ENCODE data around the gene DHRS3.
A peak's percentile ranks its signal among the peaks of the same experiment; 100 is the strongest.

Gene DHRS3

GRCh38 chr1:12616709-12617373 lies 1.2 kb downstream of the DHRS3 start:
- no peak for DNase-seq (ENCODE audit: low read depth)

GRCh38 chr1:12615865-12616708 lies 1.9 kb downstream of the DHRS3 start:
- DNase-seq (ENCODE audit: low read depth), result no peak

GRCh38 chr1:12615159-12615864 lies 2.7 kb downstream of the DHRS3 start:
- DNase-seq (ENCODE audit: low read depth), result no peak

GRCh38 chr1:12614402-12615158 lies 3.4 kb downstream of the DHRS3 start:
- no peak for DNase-seq (ENCODE audit: low read depth)

- DNase-seq (ENCODE audit: low read depth), result no peak
Measured at GRCh38 chr1:12613180-12613579, 4.8 kb downstream of the DHRS3 start.

GRCh38 chr1:12610941-12611340 lies 7.1 kb downstream of the DHRS3 start:
- DNase-seq (ENCODE audit: low read depth), result no peak

GRCh38 chr1:12610305-12610935 lies 7.6 kb downstream of the DHRS3 start:
- no peak for DNase-seq (ENCODE audit: low read depth)

GRCh38 chr1:12609469-12610003 lies 8.5 kb downstream of the DHRS3 start:
- DNase-seq (ENCODE audit: low read depth), result no peak

- DNase-seq (ENCODE audit: low read depth), result no peak
Measured at GRCh38 chr1:12608311-12608957, 9.6 kb downstream of the DHRS3 start.

GRCh38 chr1:12607263-12607662 lies 10.7 kb downstream of the DHRS3 start:
- no peak for DNase-seq (ENCODE audit: low read depth)

- DNase-seq (ENCODE audit: low read depth), result no peak
Measured at GRCh38 chr1:12604986-12605385, 13.0 kb downstream of the DHRS3 start.

GRCh38 chr1:12604114-12604874 lies 13.7 kb downstream of the DHRS3 start:
- peak; percentile 65 for DNase-seq (ENCODE audit: low read depth)

- DNase-seq (ENCODE audit: low read depth), result no peak
Measured at GRCh38 chr1:12603224-12603623, 14.8 kb downstream of the DHRS3 start.

- DNase-seq (ENCODE audit: low read depth), result no peak
Measured at GRCh38 chr1:12602659-12603024, 15.4 kb downstream of the DHRS3 start.

- DNase-seq (ENCODE audit: low read depth), result no peak
Measured at GRCh38 chr1:12601700-12602658, 16.0 kb downstream of the DHRS3 start.

GRCh38 chr1:12600880-12601633 lies 17.0 kb downstream of the DHRS3 start:
- no peak for DNase-seq (ENCODE audit: low read depth)

- DNase-seq (ENCODE audit: low read depth), result no peak
Measured at GRCh38 chr1:12600335-12600734, 17.7 kb downstream of the DHRS3 start.

- no peak for DNase-seq (ENCODE audit: low read depth)
Measured at GRCh38 chr1:12599657-12600056, 18.4 kb downstream of the DHRS3 start.
